OCI-LY1 (cell line): ENCODE measurements around the gene KCNK7.
A peak's percentile ranks its signal among the peaks of the same experiment; 100 is the strongest.
"Not testable (repeated sequence)": the region's sequence is repeated elsewhere in the genome, so short reads cannot be mapped to it uniquely, and the experiment has no call there.

Experiments
- H2AFZ ChIP-seq: fragments of 200-600 bp; sonication (generic), shearing (Covaris generic); 2 replicates; pipeline ENCODE4 v1.6.0; 2014; ENCODE audit warnings: antibody characterized with exemption, mild to moderate bottlenecking, low read length
- H3F3A ChIP-seq: fragments of 200-600 bp; sonication (generic), shearing (Covaris generic); 2 replicates; pipeline ENCODE4 v1.6.0; 2014; ENCODE audit warnings: mild to moderate bottlenecking, antibody characterized with exemption, low read length, moderate library complexity; ENCODE audit not compliant: insufficient read depth
- H3K27ac ChIP-seq: fragments of 200-600 bp; sonication (generic); 2 replicates; pipeline ENCODE4 v1.5.1; 2014; ENCODE audit warnings: low read length, mixed run types, mild to moderate bottlenecking, low read depth; ENCODE audit not compliant: poor library complexity, severe bottlenecking
- H3K27me3 ChIP-seq: fragments of 200-600 bp; sonication (generic); 2 replicates; pipeline ENCODE4 v1.6.0; 2014; ENCODE audit warnings: antibody characterized with exemption, mild to moderate bottlenecking, low read length, moderate library complexity; ENCODE audit not compliant: insufficient read depth
- H3K36me3 ChIP-seq: fragments of 200-600 bp; sonication (generic); 2 replicates; pipeline ENCODE4 v1.6.1; 2014; ENCODE audit warnings: mild to moderate bottlenecking, antibody characterized with exemption, low read length, moderate library complexity, mixed read lengths; ENCODE audit not compliant: insufficient read depth
- H3K4me1 ChIP-seq: fragments of 200-600 bp; sonication (generic); 2 replicates; pipeline ENCODE4 v1.5.1; 2014; ENCODE audit warnings: mild to moderate bottlenecking, low read length, moderate library complexity; ENCODE audit not compliant: insufficient read depth, severe bottlenecking
- H3K4me2 ChIP-seq: fragments of 200-600 bp; sonication (generic), shearing (Covaris generic); 2 replicates; pipeline ENCODE4 v1.6.1; 2014; ENCODE audit warnings: low read length
- H3K4me3 ChIP-seq: fragments of 200-600 bp; sonication (generic); 2 replicates; pipeline ENCODE4 v1.5.1; 2014; ENCODE audit warnings: low read length, low read depth, mild to moderate bottlenecking, mixed read lengths; ENCODE audit not compliant: poor library complexity, severe bottlenecking
- H3K79me2 ChIP-seq: fragments of 200-600 bp; shearing (Covaris generic); 2 replicates; pipeline ENCODE4 v1.6.1; 2016; ENCODE audit warnings: mixed run types, low read length, mixed read lengths; ENCODE audit not compliant: insufficient read depth
- H3K9ac ChIP-seq: fragments of 200-600 bp; sonication (generic), shearing (Covaris generic); 2 replicates; pipeline ENCODE4 v1.6.1; 2014; ENCODE audit warnings: mild to moderate bottlenecking, low read length, mixed read lengths
- H3K9me2 ChIP-seq: fragments of 200-600 bp; sonication (generic), shearing (Covaris generic); 2 replicates; pipeline ENCODE4 v1.6.1; 2014; ENCODE audit warnings: low read depth, mild to moderate bottlenecking, low read length, mixed read lengths
- H3K9me3 ChIP-seq: fragments of 200-600 bp; shearing (Covaris generic); 2 replicates; pipeline ENCODE4 v1.6.1; 2014; ENCODE audit warnings: low read length, mixed read lengths
- H4K20me1 ChIP-seq: fragments of 200-600 bp; sonication (generic), shearing (Covaris generic); 2 replicates; pipeline ENCODE4 v1.6.0; 2016; ENCODE audit warnings: mild to moderate bottlenecking, low read length; ENCODE audit not compliant: insufficient read depth
- CTCF ChIP-seq: fragments of 200-600 bp; sonication (generic), shearing (Covaris generic); IDR thresholded peaks from 2 replicates; pipeline ENCODE4 v1.5.1; 2017; ENCODE audit warnings: mild to moderate bottlenecking, antibody characterized with exemption, low read length, moderate library complexity, mixed read lengths
- EZH2 ChIP-seq: fragments of 200-600 bp; sonication (generic), shearing (Covaris generic); IDR thresholded peaks from 2 replicates; pipeline ENCODE4 v1.8.0; 2017; ENCODE audit warnings: borderline replicate concordance, mixed run types, mild to moderate bottlenecking, antibody characterized with exemption, low read length, moderate library complexity, mixed read lengths

Gene KCNK7

GRCh38 chr11:65639623-65640482 lies 44.3 kb upstream of the KCNK7 start:
- Histone ChIP-seq H3K27ac (peak overlapping the region; percentile 97), H3K79me2 (no peaks in the 10 kb centered on the region), H3F3A (no peaks in the 10 kb centered on the region), H3K4me2 (peak overlapping the region; percentile 93), H3K9me2 (no peaks in the 10 kb centered on the region), H4K20me1 (no peaks in the 10 kb centered on the region), H3K9ac (peak overlapping the region; percentile 68), H3K27me3 (no peaks in the 10 kb centered on the region), H2AFZ (no peak overlapping the region), H3K9me3 (no peaks in the 10 kb centered on the region), H3K4me3 (peak overlapping the region; percentile 88), H3K4me1 (peaks cover 37% of the 10 kb centered on the region), H3K36me3 (peaks cover 49% of the 10 kb centered on the region)
- TF ChIP-seq CTCF (no peak), EZH2 (no peak)

GRCh38 chr11:65639228-65639597 lies 43.6 kb upstream of the KCNK7 start:
- Histone ChIP-seq H3K4me2 (peak overlapping the region; percentile 93), H3K4me1 (peaks cover 37% of the 10 kb centered on the region), H3K9ac (peak overlapping the region; percentile 95; the same call in 1 of the 2 replicates)

GRCh38 chr11:65637794-65638419 lies 42.3 kb upstream of the KCNK7 start, which contains the start of gene SIPA1:
SIPA1 (plus strand) TSS chr11:65638101; CDS start chr11:65640922, 2,821 bp downstream.
- H4K20me1 ChIP-seq = no peaks in the 10 kb centered on the region
- H2AFZ ChIP-seq = no peak within 1 kb of the TSS
- H3K9me3 ChIP-seq = no peaks in the 10 kb centered on the region
- peak within 1 kb of the TSS; percentile 88 for H3K4me3 ChIP-seq
- H3K27ac ChIP-seq = peak within 1 kb of the TSS; percentile 97
- H3F3A ChIP-seq = no peaks in the 10 kb centered on the region
- peak within 1 kb of the TSS; percentile 93 for H3K4me2 ChIP-seq
- H3K36me3 ChIP-seq = peaks cover 49% of the 10 kb centered on the region
- H3K9ac ChIP-seq = peak within 1 kb of the TSS; percentile 95
- TF ChIP-seq EZH2 = no peak
- peak; percentile 15; the same call in 1 of the 2 replicates for TF ChIP-seq CTCF
- H3K4me1 ChIP-seq = peaks cover 37% of the 10 kb centered on the region
- H3K9me2 ChIP-seq = no peaks in the 10 kb centered on the region
- no peaks in the 10 kb centered on the region for H3K27me3 ChIP-seq
- H3K79me2 ChIP-seq = no peaks in the 10 kb centered on the region

More at GRCh38 chr11:65639228-65639597, 43.6 kb upstream of the KCNK7 start:
- H3K9me3 ChIP-seq, H3K27me3 ChIP-seq, H3F3A ChIP-seq, H4K20me1 ChIP-seq, H3K9me2 ChIP-seq, H2AFZ ChIP-seq, H3K79me2 ChIP-seq: not testable (repeated sequence)
- Histone ChIP-seq H3K36me3 (peaks cover 49% of the 10 kb centered on the region), H3K4me3 (peak overlapping the region; percentile 88), H3K27ac (peak overlapping the region; percentile 97)
